Mesenchymal stem cell (in vitro differentiated cells and primary cell): ENCODE results near the gene DHH.
A peak's percentile ranks its signal among the peaks of the same experiment; 100 is the strongest.

ENCODE experiments used
- DNase-seq: peaks from one replicate; pipeline ENCODE4 v3.0.0-alpha.2; 2013
- H2AFZ ChIP-seq: one replicate; pipeline ENCODE4 v1.6.1; 2013; ENCODE audit warnings: low read depth, mild to moderate bottlenecking, control low read depth, inconsistent platforms, low read length, moderate library complexity
- H2AK5ac ChIP-seq: 2 replicates; pipeline ENCODE4 v1.6.1; 2013; ENCODE audit warnings: low read length, moderate library complexity, mild to moderate bottlenecking, inconsistent platforms; ENCODE audit not compliant: severe bottlenecking
- H2BK120ac ChIP-seq: one replicate; pipeline ENCODE4 v1.6.1; 2013; ENCODE audit warnings: low read depth, mild to moderate bottlenecking, inconsistent platforms, low read length, moderate library complexity
- H2BK12ac ChIP-seq, 2 experiments: one replicate each; pipeline ENCODE4 v1.6.1; 2013; ENCODE audit warnings: inconsistent platforms in 2 of 2, low read length in 2 of 2, mild to moderate bottlenecking in 2 of 2, moderate library complexity in 2 of 2, control low read depth in 1 of 2
- H2BK15ac ChIP-seq: one replicate; pipeline ENCODE4 v1.6.1; 2013; ENCODE audit warnings: mild to moderate bottlenecking, low read depth, inconsistent platforms; ENCODE audit not compliant: poor library complexity, severe bottlenecking
- H2BK5ac ChIP-seq: 2 replicates; pipeline ENCODE4 v1.6.1; 2013; ENCODE audit warnings: low read depth, mild to moderate bottlenecking, low read length, control low read depth, inconsistent platforms; ENCODE audit not compliant: poor library complexity, severe bottlenecking
- H3K14ac ChIP-seq, 2 experiments: one replicate each; pipeline ENCODE4 v1.6.1; 2013; ENCODE audit warnings: inconsistent platforms in 2 of 2, low read length in 2 of 2, control low read depth in 1 of 2, mild to moderate bottlenecking in 1 of 2, moderate library complexity in 1 of 2
- H3K18ac ChIP-seq, 2 experiments: one replicate each; pipeline ENCODE4 v1.6.1; 2013; ENCODE audit warnings: inconsistent platforms in 2 of 2, low read length in 2 of 2, control low read depth in 1 of 2, low read depth in 1 of 2, mild to moderate bottlenecking in 1 of 2
- H3K23ac ChIP-seq, 2 experiments: one replicate each; pipeline ENCODE4 v1.6.1; 2013; ENCODE audit warnings: inconsistent platforms in 2 of 2, low read length in 2 of 2, mild to moderate bottlenecking in 2 of 2, moderate library complexity in 2 of 2, control low read depth in 1 of 2
- H3K27ac ChIP-seq: 2 replicates; pipeline ENCODE4 v1.5.1; 2013; ENCODE audit warnings: mild to moderate bottlenecking, moderate library complexity, low read length, control low read depth, inconsistent platforms; ENCODE audit not compliant: poor library complexity, severe bottlenecking
- H3K27me3 ChIP-seq, 2 experiments: 2 replicates each; pipeline versions ENCODE4 v1.6.1 to v1.7.0; 2013; ENCODE audit warnings: low read length in 2 of 2, mild to moderate bottlenecking in 2 of 2, moderate library complexity in 2 of 2, control low read depth in 1 of 2, inconsistent platforms in 1 of 2; ENCODE audit not compliant: control insufficient read depth in 1 of 2, insufficient read depth in 1 of 2
- H3K36me3 ChIP-seq, 2 experiments: 2 replicates each; pipeline versions ENCODE4 v1.6.1 to v1.7.0; 2013; ENCODE audit warnings: low read length in 2 of 2, control low read depth in 1 of 2, inconsistent platforms in 1 of 2, low read depth in 1 of 2, mild to moderate bottlenecking in 1 of 2; ENCODE audit not compliant: insufficient read depth in 2 of 2, control insufficient read depth in 1 of 2
- H3K4ac ChIP-seq, 2 experiments: one replicate each; pipeline ENCODE4 v1.6.1; 2013; ENCODE audit warnings: inconsistent platforms in 2 of 2, low read length in 2 of 2, mild to moderate bottlenecking in 2 of 2, moderate library complexity in 2 of 2, control low read depth in 1 of 2, low read depth in 1 of 2
- H3K4me1 ChIP-seq: 2 replicates; pipeline ENCODE4 v1.6.1; 2013; ENCODE audit warnings: low read depth, low read length, control low read depth; ENCODE audit not compliant: control insufficient read depth, insufficient read depth
- H3K4me2 ChIP-seq: 2 replicates; pipeline ENCODE4 v1.6.1; 2013; ENCODE audit warnings: low read length, mild to moderate bottlenecking, inconsistent platforms; ENCODE audit not compliant: poor library complexity, severe bottlenecking
- H3K4me3 ChIP-seq, 2 experiments: 2 replicates each; pipeline versions ENCODE4 v1.5.1 to v1.7.0; 2013; ENCODE audit warnings: low read length in 2 of 2, mild to moderate bottlenecking in 2 of 2, control low read depth in 1 of 2, low read depth in 1 of 2; ENCODE audit not compliant: insufficient read depth in 1 of 2
- H3K79me1 ChIP-seq: replicated peaks from 2 replicates; pipeline ENCODE4 v1.6.1; 2013; ENCODE audit warnings: mild to moderate bottlenecking, control low read depth, low read length, inconsistent platforms; ENCODE audit not compliant: poor library complexity, severe bottlenecking
- H3K9ac ChIP-seq: 2 replicates; pipeline ENCODE4 v1.7.0; 2013; ENCODE audit warnings: mild to moderate bottlenecking, low read length, moderate library complexity
- H3K9me3 ChIP-seq: 2 replicates; pipeline ENCODE4 v1.7.0; 2013; ENCODE audit warnings: mild to moderate bottlenecking, low read length; ENCODE audit not compliant: control insufficient read depth
- H4K8ac ChIP-seq: one replicate; pipeline ENCODE4 v1.6.1; 2013; ENCODE audit warnings: inconsistent platforms, mild to moderate bottlenecking, low read length, moderate library complexity
- H4K91ac ChIP-seq: one replicate; pipeline ENCODE4 v1.6.1; 2013; ENCODE audit warnings: mild to moderate bottlenecking, low read length, inconsistent platforms
- WGBS: methylation state at CpG from one replicate; pipeline ENCODE4 v1.1.7; 2013; ENCODE audit warnings: mixed read lengths; 5-methylcytosine and 5-hydroxymethylcytosine counted together

The DHH gene

DNA sequence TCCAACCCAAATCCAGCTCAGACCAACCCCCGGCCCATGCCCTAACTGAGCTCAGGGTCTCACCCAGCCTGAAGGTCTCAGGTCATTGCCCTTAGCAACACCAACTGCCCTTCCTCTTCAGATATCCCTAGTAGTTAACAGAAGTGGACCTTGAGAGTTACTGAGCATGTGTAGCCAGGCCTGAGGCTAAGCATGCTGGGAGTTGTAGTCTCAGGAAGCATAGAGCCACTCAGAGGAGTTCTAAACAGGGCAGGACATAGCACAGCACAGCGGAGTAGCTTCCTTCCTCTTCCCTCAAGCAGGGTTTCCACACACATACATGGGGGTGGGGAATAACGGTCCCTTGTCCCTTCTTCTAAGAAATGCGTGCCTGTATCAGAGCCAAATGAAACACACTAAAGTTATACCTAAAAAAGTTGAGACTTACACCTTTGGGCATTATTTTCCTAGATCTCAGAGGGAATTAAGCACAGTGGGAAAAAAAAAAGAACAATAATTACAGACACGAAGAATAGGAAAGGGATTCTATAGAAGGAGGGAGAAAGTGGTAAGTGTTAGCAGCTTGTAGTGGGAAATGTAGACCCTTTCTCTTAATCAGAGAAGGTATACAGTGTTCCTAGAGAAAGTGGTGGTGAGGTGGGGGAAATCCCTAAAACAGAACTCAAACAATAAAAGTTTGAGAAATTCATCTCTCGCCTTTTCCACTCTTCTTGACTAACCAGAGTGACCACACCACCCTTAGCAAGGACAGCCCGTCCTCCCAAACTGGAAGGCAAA, 38.4 kb downstream of the DHH start:
- peak; percentile 91 for DNase-seq
- no peaks in the 10 kb centered on the region for H3K27me3 ChIP-seq
- no peak overlapping the region for H4K91ac ChIP-seq
- no peak overlapping the region for H3K14ac ChIP-seq
- H3K4ac ChIP-seq = no peak overlapping the region
- no peak overlapping the region for H2BK15ac ChIP-seq
- peaks cover 38 to 43% of the 10 kb centered on the region in 2 experiments for H3K36me3 ChIP-seq
- H2BK5ac ChIP-seq = no peak overlapping the region
- peak overlapping the region; percentile 97 for H3K9ac ChIP-seq
- no peak overlapping the region for H4K8ac ChIP-seq
- H2BK12ac ChIP-seq = no peak overlapping the region
- peaks cover 22% of the 10 kb centered on the region for H3K79me1 ChIP-seq
- H3K4me2 ChIP-seq = peak overlapping the region; percentile 17
- no peak overlapping the region for H3K27ac ChIP-seq
- no peak overlapping the region for H3K23ac ChIP-seq
- H2AFZ ChIP-seq = no peak overlapping the region
- WGBS = 63% methylated on average over 6 of the region's 7 CpGs
- peak overlapping the region in 1 of 2 experiments; percentile 96 for H3K4me3 ChIP-seq
- H3K9me3 ChIP-seq = no peaks in the 10 kb centered on the region
- H2BK120ac ChIP-seq = no peak overlapping the region
- peaks cover 31% of the 10 kb centered on the region for H3K4me1 ChIP-seq
- H3K18ac ChIP-seq = no peak overlapping the region
- no peak overlapping the region for H2AK5ac ChIP-seq

GRCh38 chr12:49055092-49055491, 39.5 kb downstream of the DHH start:
- no peak overlapping the region for H2AFZ ChIP-seq
- H3K4me2 ChIP-seq = no peak overlapping the region
- H3K4me3 ChIP-seq = no peak overlapping the region
- no peak overlapping the region for H2BK12ac ChIP-seq
- H2AK5ac ChIP-seq = no peak overlapping the region
- H3K9me3 ChIP-seq = no peaks in the 10 kb centered on the region
- no peak overlapping the region for H3K14ac ChIP-seq
- H3K36me3 ChIP-seq = peaks cover 48 to 54% of the 10 kb centered on the region in 2 experiments
- H3K18ac ChIP-seq = no peak overlapping the region
- H2BK5ac ChIP-seq = no peak overlapping the region
- no peaks in the 10 kb centered on the region for H3K27me3 ChIP-seq
- peaks cover 35% of the 10 kb centered on the region for H3K4me1 ChIP-seq
- no peak overlapping the region for H3K23ac ChIP-seq
- H3K9ac ChIP-seq = peak overlapping the region; percentile 30
- no peak overlapping the region for H4K91ac ChIP-seq
- H2BK120ac ChIP-seq = no peak overlapping the region
- peaks cover 26% of the 10 kb centered on the region for H3K79me1 ChIP-seq
- no peak overlapping the region for H3K4ac ChIP-seq
- WGBS = 99% methylated on average over 4 of the region's 4 CpGs
- no peak overlapping the region for H3K27ac ChIP-seq
- DNase-seq = no peak
- no peak overlapping the region for H2BK15ac ChIP-seq
- H4K8ac ChIP-seq = no peak overlapping the region

- Histone ChIP-seq H2AK5ac (no peak overlapping the region), H3K4me3 (no peak overlapping the region), H3K9me3 (no peaks in the 10 kb centered on the region), H3K23ac (no peak overlapping the region), H3K9ac (peak overlapping the region; percentile 30), H3K4me2 (no peak overlapping the region), H4K8ac (no peak overlapping the region), H3K4ac (no peak overlapping the region), H3K4me1 (peaks cover 41% of the 10 kb centered on the region), H4K91ac (no peak overlapping the region), H3K27me3 (no peaks in the 10 kb centered on the region), H2AFZ (no peak overlapping the region), H2BK12ac (no peak overlapping the region), H3K14ac (no peak overlapping the region), H3K36me3 (peaks cover 54 to 60% of the 10 kb centered on the region in 2 experiments), H3K18ac (no peak overlapping the region), H2BK5ac (no peak overlapping the region), H2BK120ac (no peak overlapping the region), H3K79me1 (peaks cover 26% of the 10 kb centered on the region), H2BK15ac (no peak overlapping the region), H3K27ac (no peak overlapping the region)
- 93% methylated on average over 10 of the region's 10 CpGs for WGBS
- no peak for DNase-seq
These were observed 40.1 kb downstream of the DHH start for GRCh38 chr12:49054524-49054923.

DNA sequence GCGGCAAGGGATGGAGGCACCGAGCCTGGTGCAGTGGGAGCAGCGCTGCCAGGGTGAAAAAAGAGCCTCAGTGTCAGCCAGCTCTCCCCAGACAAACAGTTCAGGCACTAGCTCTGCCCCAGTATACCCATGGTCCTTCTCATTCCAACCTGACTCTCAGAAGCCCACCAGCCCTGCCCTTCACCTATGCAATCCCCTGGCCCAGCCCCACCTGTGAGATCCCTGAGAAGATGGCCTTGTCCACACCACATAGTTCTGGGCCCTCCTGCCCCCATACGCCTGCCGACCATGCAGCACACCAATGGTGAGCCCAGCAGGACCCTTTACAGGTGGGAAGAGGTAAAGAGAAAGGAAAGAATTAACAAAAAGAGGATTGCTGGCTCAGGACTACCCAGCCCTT, 40.5 kb downstream of the DHH start:
- Histone ChIP-seq H3K27ac (no peak overlapping the region), H2AFZ (no peak overlapping the region), H3K36me3 (peaks cover 55 to 64% of the 10 kb centered on the region in 2 experiments), H2BK120ac (no peak overlapping the region), H3K9ac (no peak overlapping the region), H3K9me3 (no peaks in the 10 kb centered on the region), H4K91ac (peak overlapping the region; percentile 11), H3K4me3 (no peak overlapping the region), H2BK5ac (no peak overlapping the region), H2BK15ac (no peak overlapping the region), H2AK5ac (no peak overlapping the region), H3K14ac (no peak overlapping the region), H3K4me1 (peaks cover 44% of the 10 kb centered on the region), H3K4ac (no peak overlapping the region), H3K79me1 (peaks cover 26% of the 10 kb centered on the region), H3K4me2 (no peak overlapping the region), H3K23ac (no peak overlapping the region), H3K27me3 (no peaks in the 10 kb centered on the region), H2BK12ac (no peak overlapping the region), H4K8ac (no peak overlapping the region), H3K18ac (no peak overlapping the region)
- DNase-seq = no peak
- WGBS = 86% methylated on average over 4 of the region's 5 CpGs
